HG02678 (cell line): ENCODE measurements around the gene FGF22.

Experiments
- ATAC-seq: cut with Tn5 transposase; IDR thresholded peaks from one replicate; pipeline ENCODE4 v1.9.1; 2021; ENCODE audit warnings: mild to moderate bottlenecking, moderate library complexity; ENCODE audit not compliant: unreplicated experiment

Gene FGF22

GRCh38 chr19:641702-642101, 2.0 kb downstream of the FGF22 start:
- no peak for ATAC-seq

GRCh38 chr19:642767-643727, 3.4 kb downstream of the FGF22 start:
- no peak for ATAC-seq

- ATAC-seq = no peak
Measured at GRCh38 chr19:643736-644135, 4.1 kb downstream of the FGF22 start.

GRCh38 chr19:644363-644762, 4.7 kb downstream of the FGF22 start:
- no peak for ATAC-seq

GRCh38 chr19:644789-645188, 5.1 kb downstream of the FGF22 start:
- ATAC-seq = no peak

DNA sequence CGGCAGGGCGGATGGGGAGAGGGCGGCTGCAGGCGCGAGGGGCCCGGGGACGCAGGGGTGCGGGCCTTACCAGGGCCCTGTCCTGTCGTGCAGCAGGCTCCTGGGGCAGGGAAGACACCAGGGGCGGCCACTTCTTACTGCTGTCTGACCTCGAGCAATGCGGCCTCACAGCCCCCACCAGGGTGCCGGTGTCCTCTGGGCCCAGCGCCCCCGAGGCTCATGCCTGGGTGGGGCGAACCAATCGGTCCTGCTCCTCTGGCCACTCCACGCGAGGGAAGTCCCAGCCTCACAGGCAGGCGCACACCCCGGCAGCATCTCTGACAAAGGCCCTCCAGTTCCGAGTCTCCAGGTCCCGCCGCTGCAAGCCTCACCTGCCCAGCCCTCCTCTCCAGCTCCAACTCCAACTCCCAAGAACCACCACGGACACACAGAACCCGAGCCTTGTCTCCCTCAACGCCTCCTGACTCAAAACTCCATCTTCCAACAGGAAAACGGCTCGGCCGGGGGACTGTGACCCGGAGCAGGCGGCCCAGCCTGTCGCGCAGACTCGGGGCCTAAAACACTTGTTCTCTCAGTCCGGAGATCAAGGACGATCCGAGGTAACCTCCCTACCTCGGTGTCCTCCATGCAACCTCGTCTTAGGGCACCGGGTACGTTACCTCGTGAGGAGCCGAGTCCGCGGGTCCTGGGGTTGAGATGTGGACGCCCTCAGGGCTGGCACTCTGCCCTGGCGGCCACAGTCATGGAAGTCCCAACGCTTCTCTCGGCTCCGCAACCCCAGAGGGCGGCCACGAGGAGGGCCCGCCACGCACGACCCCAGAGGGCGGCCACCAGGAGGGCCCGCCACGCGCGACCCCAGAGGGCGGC, 6.5 kb downstream of the FGF22 start:
- no peak for ATAC-seq

DNA sequence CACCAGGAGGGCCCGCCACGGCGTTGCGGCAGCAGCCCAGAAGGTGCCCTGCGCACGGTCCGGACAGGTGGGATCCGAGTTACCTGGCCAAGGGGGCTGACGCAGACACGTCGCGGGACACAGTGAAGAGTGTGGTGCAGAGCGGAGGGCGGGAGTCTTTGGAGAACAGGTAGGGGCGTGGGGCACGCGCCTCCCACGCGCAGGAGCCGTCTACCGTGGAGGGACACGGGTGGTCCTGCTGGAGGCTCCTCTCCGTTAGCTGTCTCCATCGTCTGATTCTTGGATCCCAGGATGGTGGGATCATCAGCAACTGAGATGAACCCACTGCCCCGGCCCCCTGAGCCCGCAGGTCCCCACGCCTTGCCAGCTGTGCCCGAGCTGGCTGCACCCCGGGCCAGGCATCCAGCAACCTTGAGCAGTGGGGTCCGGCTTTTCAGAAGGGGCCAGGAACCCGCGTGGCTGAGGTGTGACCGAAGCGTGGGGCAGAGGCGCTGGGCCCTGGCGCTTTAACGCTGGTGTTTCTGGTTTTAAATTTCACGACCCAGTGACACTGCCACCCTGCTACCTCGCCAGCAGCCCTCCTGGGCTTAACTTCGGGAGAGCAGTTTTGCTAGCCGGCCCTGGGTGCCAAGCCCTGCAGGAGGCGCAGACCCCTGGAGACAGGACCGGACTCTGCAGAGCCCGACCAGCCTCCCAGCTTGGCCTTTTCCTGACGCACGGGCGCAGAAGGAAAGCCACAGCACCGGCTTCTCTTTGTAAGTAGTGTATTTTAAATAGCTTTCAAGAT, 7.3 kb downstream of the FGF22 start:
- ATAC-seq = no peak

DNA sequence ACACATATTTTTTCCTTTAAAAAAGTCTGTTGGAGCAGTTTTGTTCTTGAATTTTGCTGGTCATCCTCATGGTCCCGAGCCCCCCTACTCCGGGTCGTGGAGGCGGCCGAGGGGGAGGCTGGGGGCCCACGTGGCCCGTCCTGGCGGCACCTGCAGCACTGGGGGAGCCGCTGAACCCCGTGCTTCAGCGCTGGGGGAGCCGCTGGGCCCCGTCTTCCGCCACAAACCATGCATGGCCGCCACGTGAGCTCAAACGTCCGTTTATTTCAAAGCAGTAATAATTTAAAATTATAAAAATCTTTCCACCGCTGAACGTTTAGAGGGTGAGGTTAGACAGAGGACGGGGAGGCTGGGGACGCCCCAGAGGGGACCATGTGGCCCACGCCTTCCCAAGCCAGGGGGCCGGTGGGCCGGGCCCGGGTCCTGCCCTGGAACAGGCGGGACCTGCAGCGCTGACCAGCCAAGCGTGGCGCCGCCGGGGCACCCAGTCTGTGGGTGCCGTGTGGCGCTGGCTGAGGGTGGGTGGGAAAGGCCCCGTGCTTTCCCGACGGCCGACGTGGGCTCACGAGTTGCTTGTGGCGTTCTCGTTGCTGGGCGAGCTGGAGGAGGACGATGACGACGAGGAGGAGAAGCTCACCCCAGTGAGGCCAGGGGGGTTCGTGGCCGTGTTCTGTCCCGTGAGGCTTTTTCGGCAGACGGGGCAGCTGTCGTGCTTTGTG, 8.0 kb downstream of the FGF22 start:
- ATAC-seq = no peak

- ATAC-seq = no peak
Measured at GRCh38 chr19:648305-648704, 8.6 kb downstream of the FGF22 start.

DNA sequence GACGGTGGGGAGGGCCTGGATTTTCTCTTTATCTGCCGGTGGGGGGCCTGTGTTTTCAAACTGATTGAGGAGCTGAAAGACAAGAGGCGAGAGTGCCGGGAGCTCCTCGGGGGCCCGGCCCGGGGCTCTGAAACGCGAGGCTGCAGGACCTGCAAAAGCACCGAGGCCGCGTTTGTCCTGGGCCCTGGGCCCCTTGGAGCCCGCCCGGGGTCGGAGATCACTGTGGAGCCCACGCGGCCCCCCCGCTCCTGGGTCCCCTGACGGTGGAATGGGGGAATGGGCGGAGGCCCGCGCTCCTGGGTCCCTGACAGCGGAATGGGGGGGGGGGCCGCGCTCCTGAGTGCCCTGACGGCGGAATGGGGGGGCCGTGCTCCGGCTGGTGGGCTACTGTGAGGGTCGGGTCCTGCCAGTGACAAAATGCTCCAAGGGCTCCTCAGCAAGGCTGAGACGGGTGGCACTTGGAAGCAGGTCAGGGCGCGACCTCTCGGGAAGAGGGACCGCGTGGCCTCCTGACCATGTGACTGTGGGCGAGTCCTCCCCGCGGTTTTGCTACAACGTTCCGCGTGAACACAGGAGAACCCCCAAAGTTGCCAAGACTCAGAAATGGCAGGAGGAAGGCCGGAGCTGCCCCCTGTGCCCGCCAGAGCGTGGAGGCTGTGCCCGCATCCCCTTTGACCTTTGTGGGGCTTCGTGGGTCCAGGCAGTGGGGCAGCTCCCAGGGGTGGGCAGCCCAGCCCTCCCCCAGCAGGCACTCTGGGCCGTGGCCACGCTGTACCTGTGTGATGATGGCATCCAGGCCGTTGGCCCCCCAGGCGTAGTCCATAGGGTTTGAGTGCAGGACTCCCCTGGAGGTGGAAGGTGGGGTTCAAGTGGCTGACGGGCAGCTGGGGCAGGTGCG, 9.5 kb downstream of the FGF22 start:
- no peak for ATAC-seq

DNA sequence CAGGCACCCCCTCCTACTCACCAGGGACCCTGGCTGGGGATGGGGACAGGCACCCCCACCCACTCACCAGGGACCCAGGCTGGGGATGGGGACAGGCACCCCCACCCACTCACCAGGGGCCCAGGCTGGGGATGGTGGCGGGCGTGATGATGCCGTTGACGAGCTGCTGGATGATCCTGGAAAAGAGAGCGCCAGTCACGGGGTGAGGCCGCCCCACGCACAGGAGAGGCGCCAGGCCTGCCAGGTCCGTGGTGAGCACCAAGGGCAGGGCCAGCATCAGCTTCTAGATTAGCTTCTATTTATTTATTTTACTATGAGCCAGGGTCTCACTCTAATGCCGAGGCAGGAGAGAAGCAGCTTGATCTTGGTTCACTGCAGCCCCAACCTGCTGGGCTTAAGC, 10.4 kb downstream of the FGF22 start:
- ATAC-seq = no peak

DNA sequence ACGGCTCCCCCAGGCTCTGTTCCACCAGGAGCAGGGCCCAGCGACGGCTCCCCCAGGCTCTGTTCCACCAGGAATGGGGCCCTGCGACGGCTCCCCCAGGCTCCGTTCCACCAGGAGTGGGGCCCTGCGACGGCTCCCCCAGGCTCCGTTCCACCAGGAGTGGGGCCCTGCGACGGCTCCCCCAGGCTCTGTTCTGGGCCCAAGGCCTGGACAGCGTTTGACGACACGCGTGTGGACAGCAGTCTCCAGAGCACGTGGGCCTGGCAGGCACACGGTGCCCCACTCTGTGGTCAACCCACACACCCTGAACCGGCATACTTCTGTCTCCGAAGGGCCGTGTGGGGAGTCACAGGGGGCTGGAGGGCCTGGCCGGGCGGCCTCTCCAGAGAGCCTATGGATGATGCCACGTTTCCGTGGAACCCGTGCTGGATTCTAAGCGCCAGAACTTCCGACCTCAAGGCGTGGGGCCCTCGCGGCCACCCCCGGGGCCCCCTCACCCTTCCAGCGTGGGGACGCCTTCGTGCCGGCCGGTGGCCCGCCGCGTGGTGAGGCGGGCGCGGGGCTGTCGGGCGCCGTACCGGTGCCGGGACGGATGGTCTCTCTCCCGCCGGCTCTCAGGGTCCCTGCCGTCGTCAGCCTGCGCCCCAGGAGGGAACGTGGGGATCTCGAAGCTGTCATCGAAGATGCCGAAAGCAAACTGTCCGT, 11.6 kb downstream of the FGF22 start:
- ATAC-seq = no peak

GRCh38 chr19:651991-652390, 12.3 kb downstream of the FGF22 start:
- ATAC-seq = no peak

- no peak for ATAC-seq
Measured at GRCh38 chr19:652467-653389, 13.0 kb downstream of the FGF22 start.

DNA sequence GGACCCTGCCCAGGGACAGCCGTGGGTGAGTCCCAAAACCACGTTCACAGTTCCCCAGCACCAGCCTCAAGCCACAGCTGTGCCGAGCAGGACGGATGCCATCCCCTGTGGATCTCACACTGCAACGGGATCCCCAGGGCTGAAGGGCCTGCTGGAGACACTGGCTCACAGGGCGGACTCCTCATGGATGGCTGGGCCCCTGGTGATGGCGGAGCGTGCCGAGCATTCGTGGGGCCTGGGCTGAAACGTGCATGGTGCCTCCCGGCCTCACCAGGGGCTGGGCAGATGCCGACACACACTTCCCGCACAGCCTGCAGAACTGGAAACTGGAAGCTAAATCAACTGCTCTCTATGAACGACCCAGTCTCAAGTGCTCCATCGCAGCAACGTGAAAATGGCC, 13.7 kb downstream of the FGF22 start:
- no peak for ATAC-seq

- ATAC-seq = no peak
Measured at GRCh38 chr19:655691-656090, 16.0 kb downstream of the FGF22 start.

- ATAC-seq = no peak
Measured at GRCh38 chr19:656751-657559, 17.3 kb downstream of the FGF22 start.
